T-helper 17 cell (primary cell): ENCODE measurements around the gene CD83. TPM values are rescaled to one million over a fixed set of nuclear protein-coding genes. Genes with fewer than 3 reads are reported as not detected.

Source experiments
- ATAC-seq: fragments of 150-1000 bp; cut with Tn5 transposase; 2 replicates; pipeline ENCODE4 v1.10.0; 2021; ENCODE audit warnings: mild to moderate bottlenecking, moderate library complexity
- DNase-seq, 3 donors: peaks; one replicate each; pipeline versions ENCODE4 v3.0.0 to v3.0.0-alpha.2; 2020 to 2021
- H3K9me3 ChIP-seq: one replicate; pipeline ENCODE4 v1.7.0; 2013; ENCODE audit warnings: low read length, mild to moderate bottlenecking; ENCODE audit not compliant: control insufficient read depth, poor library complexity, severe bottlenecking
- H3K27ac Mint-ChIP-seq: one replicate; pipeline ENCODE4 v1.8.0; 2022; ENCODE audit warnings: mild to moderate bottlenecking, moderate library complexity, mixed read lengths
- H3K27me3 Mint-ChIP-seq: one replicate; pipeline ENCODE4 v1.8.0; 2022; ENCODE audit warnings: mixed read lengths
- H3K36me3 Mint-ChIP-seq: one replicate; pipeline ENCODE4 v1.8.0; 2022; ENCODE audit warnings: low read depth, mixed read lengths
- H3K4me1 Mint-ChIP-seq: one replicate; pipeline ENCODE4 v1.8.0; 2022; ENCODE audit warnings: mild to moderate bottlenecking, mixed read lengths
- H3K4me3 Mint-ChIP-seq: one replicate; pipeline ENCODE4 v1.8.0; 2022; ENCODE audit warnings: mild to moderate bottlenecking, moderate library complexity, mixed read lengths
- total RNA-seq, 4 donors: library from RNA in 2 of 4; stranded (reverse) in 2 of 4; gene quantifications; one replicate each; pipeline ENCODE4 v1.2.3 and lab custom pipeline; 2022 to 2026

CD83 gene
- total RNA-seq, 2 donors from 2014 or later, result 62.3 to 78.7 TPM

- Mint-ChIP-seq H3K27me3 (no peaks in the 10 kb centered on the region), H3K27ac (no peak overlapping the region), H3K36me3 (peaks cover 21% of the 10 kb centered on the region)
Measured at GRCh38 chr6:14134211-14134910, 16.8 kb downstream of the CD83 start.

GRCh38 chr6:14135893-14136539 is 18.4 kb downstream of the CD83 start:
- Mint-ChIP-seq H3K4me1 (peaks cover 2% of the 10 kb centered on the region), H3K36me3 (peaks cover 20% of the 10 kb centered on the region), H3K27me3 (no peaks in the 10 kb centered on the region), H3K27ac (no peak overlapping the region), H3K4me3 (no peak overlapping the region)
- DNase-seq (no peak), ATAC-seq (no peak)
- H3K9me3 ChIP-seq, result no peaks in the 10 kb centered on the region

More at GRCh38 chr6:14134211-14134910, 16.8 kb downstream of the CD83 start:
- DNase-seq (no peak), ATAC-seq (no peak)
- H3K9me3 ChIP-seq, result no peaks in the 10 kb centered on the region
- Mint-ChIP-seq H3K4me3 (no peak overlapping the region), H3K4me1 (peaks cover 8% of the 10 kb centered on the region)

- Mint-ChIP-seq H3K4me3 (no peak overlapping the region), H3K27me3 (no peaks in the 10 kb centered on the region), H3K27ac (peak overlapping the region; percentile 90), H3K4me1 (peaks cover 10% of the 10 kb centered on the region), H3K36me3 (peaks cover 15% of the 10 kb centered on the region)
- no peak for DNase-seq
- H3K9me3 ChIP-seq, result no peaks in the 10 kb centered on the region
- ATAC-seq, result no peak
Measured at GRCh38 chr6:14138701-14139215, 21.2 kb downstream of the CD83 start.

GRCh38 chr6:14141351-14142062 is 23.9 kb downstream of the CD83 start:
- ATAC-seq, result no peak
- no peak for DNase-seq
- Mint-ChIP-seq H3K4me3 (no peak overlapping the region), H3K27ac (peak overlapping the region; percentile 83), H3K27me3 (no peaks in the 10 kb centered on the region), H3K36me3 (peaks cover 2% of the 10 kb centered on the region), H3K4me1 (peaks cover 12% of the 10 kb centered on the region)
- H3K9me3 ChIP-seq, result no peaks in the 10 kb centered on the region

- Mint-ChIP-seq H3K27ac (peak overlapping the region; percentile 73), H3K27me3 (no peaks in the 10 kb centered on the region), H3K4me1 (peaks cover 12% of the 10 kb centered on the region), H3K36me3 (peaks cover 2% of the 10 kb centered on the region), H3K4me3 (no peak overlapping the region)
- H3K9me3 ChIP-seq, result no peaks in the 10 kb centered on the region
- no peak for ATAC-seq
- no peak for DNase-seq
Measured at GRCh38 chr6:14142063-14142450, 24.5 kb downstream of the CD83 start.

GRCh38 chr6:14142511-14143223 is 25.1 kb downstream of the CD83 start:
- peak overlapping the region; percentile 73 for H3K27ac Mint-ChIP-seq
- H3K9me3 ChIP-seq, result no peaks in the 10 kb centered on the region
- no peak overlapping the region for H3K4me3 Mint-ChIP-seq
- peaks cover 12% of the 10 kb centered on the region for H3K4me1 Mint-ChIP-seq
- H3K27me3 Mint-ChIP-seq, result no peaks in the 10 kb centered on the region
- no peak for ATAC-seq
- peaks cover 2% of the 10 kb centered on the region for H3K36me3 Mint-ChIP-seq
- DNase-seq, result no peak

GRCh38 chr6:14143305-14143704 is 25.7 kb downstream of the CD83 start:
- no peak overlapping the region for H3K4me3 Mint-ChIP-seq
- peak overlapping the region; percentile 73 for H3K27ac Mint-ChIP-seq
- no peaks in the 10 kb centered on the region for H3K9me3 ChIP-seq
- H3K27me3 Mint-ChIP-seq, result peaks cover 2% of the 10 kb centered on the region
- peaks cover 12% of the 10 kb centered on the region for H3K4me1 Mint-ChIP-seq
- ATAC-seq, result no peak
- peaks cover 2% of the 10 kb centered on the region for H3K36me3 Mint-ChIP-seq
- DNase-seq, result no peak

- ATAC-seq, result peak; percentile 85
- no peaks in the 10 kb centered on the region for H3K9me3 ChIP-seq
- peaks cover 1% of the 10 kb centered on the region for H3K36me3 Mint-ChIP-seq
- peaks cover 12% of the 10 kb centered on the region for H3K4me1 Mint-ChIP-seq
- no peak overlapping the region for H3K4me3 Mint-ChIP-seq
- H3K27ac Mint-ChIP-seq, result peak overlapping the region; percentile 83
- peaks cover 7% of the 10 kb centered on the region for H3K27me3 Mint-ChIP-seq
- peak; percentile 50 to 70 (median 63) for DNase-seq
Measured at GRCh38 chr6:14144678-14145113, 27.1 kb downstream of the CD83 start.

- DNase-seq (no peak), ATAC-seq (no peak)
- H3K27ac Mint-ChIP-seq, result no peak overlapping the region
- H3K27me3 Mint-ChIP-seq, result peaks cover 7% of the 10 kb centered on the region
- no peaks in the 10 kb centered on the region for H3K9me3 ChIP-seq
- H3K36me3 Mint-ChIP-seq, result no peaks in the 10 kb centered on the region
- H3K4me1 Mint-ChIP-seq, result peaks cover 9% of the 10 kb centered on the region
- no peak overlapping the region for H3K4me3 Mint-ChIP-seq
Measured at GRCh38 chr6:14146506-14147096, 29.0 kb downstream of the CD83 start.

- no peaks in the 10 kb centered on the region for H3K36me3 Mint-ChIP-seq
- no peaks in the 10 kb centered on the region for H3K9me3 ChIP-seq
- H3K4me3 Mint-ChIP-seq, result no peak overlapping the region
- DNase-seq (no peak), ATAC-seq (no peak)
- peaks cover 7% of the 10 kb centered on the region for H3K27me3 Mint-ChIP-seq
- H3K27ac Mint-ChIP-seq, result no peak overlapping the region
- peaks cover 6% of the 10 kb centered on the region for H3K4me1 Mint-ChIP-seq
Measured at GRCh38 chr6:14147891-14148290, 30.3 kb downstream of the CD83 start.

GRCh38 chr6:14148471-14148870 is 30.9 kb downstream of the CD83 start:
- Mint-ChIP-seq H3K36me3 (no peaks in the 10 kb centered on the region), H3K27ac (peak overlapping the region; percentile 65), H3K27me3 (peaks cover 7% of the 10 kb centered on the region), H3K4me1 (peaks cover 4% of the 10 kb centered on the region), H3K4me3 (no peak overlapping the region)
- no peaks in the 10 kb centered on the region for H3K9me3 ChIP-seq
- DNase-seq (no peak), ATAC-seq (no peak)

GRCh38 chr6:14149053-14149738 is 31.6 kb downstream of the CD83 start:
- no peak for ATAC-seq
- Mint-ChIP-seq H3K36me3 (no peaks in the 10 kb centered on the region), H3K27me3 (peaks cover 7% of the 10 kb centered on the region), H3K27ac (peak overlapping the region; percentile 65), H3K4me3 (no peak overlapping the region), H3K4me1 (peaks cover 4% of the 10 kb centered on the region)
- no peaks in the 10 kb centered on the region for H3K9me3 ChIP-seq
- no peak for DNase-seq
